H1 (cell line): ENCODE measurements around the gene TNS1. TPM values are rescaled to one million over a fixed set of nuclear protein-coding genes. Genes with fewer than 3 reads are reported as not detected.

Source experiments
- JUND ChIP-seq: IDR thresholded peaks from 2 replicates; pipeline ENCODE4 v1.6.1; 2011; ENCODE audit warnings: mild to moderate bottlenecking, improper control_type of control experiment, low read length
- polyA plus RNA-seq, 7 experiments: library from polyadenylated mRNA; depleted of rRNA in 3 of 7; stranded (reverse) in 5 of 7; unstranded in 2 of 7; fragments of >200 nt in 5 of 7; fragments of 200-250 nt in 2 of 7; gene quantifications; 1 replicate in 5 of 7; 2 replicates in 1 of 7; 4 replicates in 1 of 7; pipeline versions ENCODE4 v1.2.1 to v1.2.3, GENCODE V29; 2011 to 2013; ENCODE audit warnings: missing spikeins in 2 of 7, mixed read lengths in 2 of 7
- total RNA-seq: library from RNA; stranded (reverse); fragmentation: NEBNext Ultra II Directional; extraction: Animal tissue kit (Norgen Biotek cat#: 25700); gene quantifications from 2 replicates; pipeline ENCODE4 v1.2.1, GENCODE V29; 2021
- TF ChIP-seq, protein P1 (sequence below): fragments of 300-600 bp; sonication (generic); IDR thresholded peaks from 2 replicates; pipeline ENCODE4 v1.7.1; 2012; ENCODE audit warnings: low read length, moderate library complexity, mild to moderate bottlenecking, inconsistent platforms; ENCODE audit not compliant: insufficient replicate concordance

The TNS1 gene
- total and polyA plus RNA-seq, 2 of the 8 experiments (the other 6 are each of a cell fraction or from before 2014, with no cell fraction given), result 1.5 to 5.1 TPM

DNA sequence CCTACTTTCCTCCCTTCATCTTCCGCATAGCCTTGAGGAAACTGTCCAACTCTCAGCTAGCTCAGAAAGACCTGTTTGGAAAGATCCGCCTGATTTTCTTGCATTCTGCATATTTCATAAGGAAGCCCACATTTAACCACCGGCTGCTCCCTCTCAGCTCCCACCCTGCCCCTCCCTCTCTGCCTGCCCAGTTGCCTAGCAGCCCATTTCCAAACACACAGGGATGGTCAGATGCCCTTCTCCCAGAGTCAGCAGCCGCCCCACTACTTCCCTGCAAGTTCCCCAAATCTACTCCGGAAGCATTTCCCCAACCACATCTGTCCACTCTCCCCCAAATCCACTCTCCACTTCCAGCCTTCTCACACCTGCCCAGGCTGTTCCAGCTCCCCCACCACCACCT, 96.0 kb downstream of the TNS1 start (continued):
- TF ChIP-seq, protein P1, sequence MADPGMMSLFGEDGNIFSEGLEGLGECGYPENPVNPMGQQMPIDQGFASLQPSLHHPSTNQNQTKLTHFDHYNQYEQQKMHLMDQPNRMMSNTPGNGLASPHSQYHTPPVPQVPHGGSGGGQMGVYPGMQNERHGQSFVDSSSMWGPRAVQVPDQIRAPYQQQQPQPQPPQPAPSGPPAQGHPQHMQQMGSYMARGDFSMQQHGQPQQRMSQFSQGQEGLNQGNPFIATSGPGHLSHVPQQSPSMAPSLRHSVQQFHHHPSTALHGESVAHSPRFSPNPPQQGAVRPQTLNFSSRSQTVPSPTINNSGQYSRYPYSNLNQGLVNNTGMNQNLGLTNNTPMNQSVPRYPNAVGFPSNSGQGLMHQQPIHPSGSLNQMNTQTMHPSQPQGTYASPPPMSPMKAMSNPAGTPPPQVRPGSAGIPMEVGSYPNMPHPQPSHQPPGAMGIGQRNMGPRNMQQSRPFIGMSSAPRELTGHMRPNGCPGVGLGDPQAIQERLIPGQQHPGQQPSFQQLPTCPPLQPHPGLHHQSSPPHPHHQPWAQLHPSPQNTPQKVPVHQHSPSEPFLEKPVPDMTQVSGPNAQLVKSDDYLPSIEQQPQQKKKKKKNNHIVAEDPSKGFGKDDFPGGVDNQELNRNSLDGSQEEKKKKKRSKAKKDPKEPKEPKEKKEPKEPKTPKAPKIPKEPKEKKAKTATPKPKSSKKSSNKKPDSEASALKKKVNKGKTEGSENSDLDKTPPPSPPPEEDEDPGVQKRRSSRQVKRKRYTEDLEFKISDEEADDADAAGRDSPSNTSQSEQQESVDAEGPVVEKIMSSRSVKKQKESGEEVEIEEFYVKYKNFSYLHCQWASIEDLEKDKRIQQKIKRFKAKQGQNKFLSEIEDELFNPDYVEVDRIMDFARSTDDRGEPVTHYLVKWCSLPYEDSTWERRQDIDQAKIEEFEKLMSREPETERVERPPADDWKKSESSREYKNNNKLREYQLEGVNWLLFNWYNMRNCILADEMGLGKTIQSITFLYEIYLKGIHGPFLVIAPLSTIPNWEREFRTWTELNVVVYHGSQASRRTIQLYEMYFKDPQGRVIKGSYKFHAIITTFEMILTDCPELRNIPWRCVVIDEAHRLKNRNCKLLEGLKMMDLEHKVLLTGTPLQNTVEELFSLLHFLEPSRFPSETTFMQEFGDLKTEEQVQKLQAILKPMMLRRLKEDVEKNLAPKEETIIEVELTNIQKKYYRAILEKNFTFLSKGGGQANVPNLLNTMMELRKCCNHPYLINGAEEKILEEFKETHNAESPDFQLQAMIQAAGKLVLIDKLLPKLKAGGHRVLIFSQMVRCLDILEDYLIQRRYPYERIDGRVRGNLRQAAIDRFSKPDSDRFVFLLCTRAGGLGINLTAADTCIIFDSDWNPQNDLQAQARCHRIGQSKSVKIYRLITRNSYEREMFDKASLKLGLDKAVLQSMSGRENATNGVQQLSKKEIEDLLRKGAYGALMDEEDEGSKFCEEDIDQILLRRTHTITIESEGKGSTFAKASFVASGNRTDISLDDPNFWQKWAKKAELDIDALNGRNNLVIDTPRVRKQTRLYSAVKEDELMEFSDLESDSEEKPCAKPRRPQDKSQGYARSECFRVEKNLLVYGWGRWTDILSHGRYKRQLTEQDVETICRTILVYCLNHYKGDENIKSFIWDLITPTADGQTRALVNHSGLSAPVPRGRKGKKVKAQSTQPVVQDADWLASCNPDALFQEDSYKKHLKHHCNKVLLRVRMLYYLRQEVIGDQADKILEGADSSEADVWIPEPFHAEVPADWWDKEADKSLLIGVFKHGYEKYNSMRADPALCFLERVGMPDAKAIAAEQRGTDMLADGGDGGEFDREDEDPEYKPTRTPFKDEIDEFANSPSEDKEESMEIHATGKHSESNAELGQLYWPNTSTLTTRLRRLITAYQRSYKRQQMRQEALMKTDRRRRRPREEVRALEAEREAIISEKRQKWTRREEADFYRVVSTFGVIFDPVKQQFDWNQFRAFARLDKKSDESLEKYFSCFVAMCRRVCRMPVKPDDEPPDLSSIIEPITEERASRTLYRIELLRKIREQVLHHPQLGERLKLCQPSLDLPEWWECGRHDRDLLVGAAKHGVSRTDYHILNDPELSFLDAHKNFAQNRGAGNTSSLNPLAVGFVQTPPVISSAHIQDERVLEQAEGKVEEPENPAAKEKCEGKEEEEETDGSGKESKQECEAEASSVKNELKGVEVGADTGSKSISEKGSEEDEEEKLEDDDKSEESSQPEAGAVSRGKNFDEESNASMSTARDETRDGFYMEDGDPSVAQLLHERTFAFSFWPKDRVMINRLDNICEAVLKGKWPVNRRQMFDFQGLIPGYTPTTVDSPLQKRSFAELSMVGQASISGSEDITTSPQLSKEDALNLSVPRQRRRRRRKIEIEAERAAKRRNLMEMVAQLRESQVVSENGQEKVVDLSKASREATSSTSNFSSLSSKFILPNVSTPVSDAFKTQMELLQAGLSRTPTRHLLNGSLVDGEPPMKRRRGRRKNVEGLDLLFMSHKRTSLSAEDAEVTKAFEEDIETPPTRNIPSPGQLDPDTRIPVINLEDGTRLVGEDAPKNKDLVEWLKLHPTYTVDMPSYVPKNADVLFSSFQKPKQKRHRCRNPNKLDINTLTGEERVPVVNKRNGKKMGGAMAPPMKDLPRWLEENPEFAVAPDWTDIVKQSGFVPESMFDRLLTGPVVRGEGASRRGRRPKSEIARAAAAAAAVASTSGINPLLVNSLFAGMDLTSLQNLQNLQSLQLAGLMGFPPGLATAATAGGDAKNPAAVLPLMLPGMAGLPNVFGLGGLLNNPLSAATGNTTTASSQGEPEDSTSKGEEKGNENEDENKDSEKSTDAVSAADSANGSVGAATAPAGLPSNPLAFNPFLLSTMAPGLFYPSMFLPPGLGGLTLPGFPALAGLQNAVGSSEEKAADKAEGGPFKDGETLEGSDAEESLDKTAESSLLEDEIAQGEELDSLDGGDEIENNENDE, result no peak
- no peak for TF ChIP-seq JUND
